ENCODE data around the gene IYD.
"Not testable (repeated sequence)": the region's sequence is repeated elsewhere in the genome, so short reads cannot be mapped to it uniquely, and the experiment has no call there.

IYD gene

GRCh38 chr6:150352321-150353296, 16.2 kb upstream of the IYD start:
- no peak for DNase-seq (ENCODE audit: low spot score)

GRCh38 chr6:150353445-150353844, 15.4 kb upstream of the IYD start:
- DNase-seq (ENCODE audit: low spot score) = no peak

- DNase-seq (ENCODE audit: low spot score) = peak; percentile 11
Measured at GRCh38 chr6:150354754-150355571, 13.8 kb upstream of the IYD start.

GRCh38 chr6:150355932-150356331, 12.9 kb upstream of the IYD start:
- no peak for DNase-seq (ENCODE audit: low spot score)

GRCh38 chr6:150361876-150362275, 6.9 kb upstream of the IYD start:
- no peak for DNase-seq (ENCODE audit: low spot score)

GRCh38 chr6:150363733-150364132, 5.1 kb upstream of the IYD start:
- no peak for DNase-seq (ENCODE audit: low spot score)

- no peak for DNase-seq (ENCODE audit: low spot score)
Measured at GRCh38 chr6:150366118-150366778, 2.6 kb upstream of the IYD start.

GRCh38 chr6:150369408-150369807, 596 bp downstream of the IYD start:
- DNase-seq (ENCODE audit: low spot score) = no peak

GRCh38 chr6:150370112-150370511, 1.3 kb downstream of the IYD start:
- DNase-seq (ENCODE audit: low spot score) = no peak

GRCh38 chr6:150371356-150371755, 2.5 kb downstream of the IYD start:
- no peak for DNase-seq (ENCODE audit: low spot score)

GRCh38 chr6:150372051-150372450, 3.2 kb downstream of the IYD start:
- DNase-seq (ENCODE audit: low spot score) = no peak

GRCh38 chr6:150373260-150373701, 4.5 kb downstream of the IYD start:
- no peak for DNase-seq (ENCODE audit: low spot score)

- not testable (repeated sequence) for DNase-seq (ENCODE audit: low spot score)
Measured at GRCh38 chr6:150374346-150374745, 5.5 kb downstream of the IYD start.

- DNase-seq (ENCODE audit: low spot score) = no peak
Measured at GRCh38 chr6:150377211-150377781, 8.5 kb downstream of the IYD start.

GRCh38 chr6:150380256-150380655, 11.4 kb downstream of the IYD start:
- DNase-seq (ENCODE audit: low spot score) = no peak

- no peak for DNase-seq (ENCODE audit: low spot score)
Measured at GRCh38 chr6:150382171-150382570, 13.4 kb downstream of the IYD start.

- DNase-seq (ENCODE audit: low spot score) = no peak
Measured at GRCh38 chr6:150391414-150391813, 22.6 kb downstream of the IYD start.

GRCh38 chr6:150391890-150392289, 23.1 kb downstream of the IYD start:
- no peak for DNase-seq (ENCODE audit: low spot score)

- no peak for DNase-seq (ENCODE audit: low spot score)
Measured at GRCh38 chr6:150392452-150393220, 23.8 kb downstream of the IYD start.

- no peak for DNase-seq (ENCODE audit: low spot score)
Measured at GRCh38 chr6:150394053-150394898, 25.5 kb downstream of the IYD start.
